PC-9 (cell line): ENCODE results near the gene CS.

Source experiments
- EZH2 ChIP-seq: fragments of 200-600 bp; sonication (generic); IDR thresholded peaks from 2 replicates; pipeline ENCODE4 v1.8.0; 2017; ENCODE audit warnings: antibody characterized with exemption, low read depth
- TF ChIP-seq, protein P1 (sequence below): fragments of 200-600 bp; sonication (generic); conservative IDR thresholded peaks from 2 replicates; pipeline ENCODE4 v1.6.1; 2017; ENCODE audit warnings: mixed run types, antibody characterized with exemption, mild to moderate bottlenecking, moderate library complexity

DNA sequence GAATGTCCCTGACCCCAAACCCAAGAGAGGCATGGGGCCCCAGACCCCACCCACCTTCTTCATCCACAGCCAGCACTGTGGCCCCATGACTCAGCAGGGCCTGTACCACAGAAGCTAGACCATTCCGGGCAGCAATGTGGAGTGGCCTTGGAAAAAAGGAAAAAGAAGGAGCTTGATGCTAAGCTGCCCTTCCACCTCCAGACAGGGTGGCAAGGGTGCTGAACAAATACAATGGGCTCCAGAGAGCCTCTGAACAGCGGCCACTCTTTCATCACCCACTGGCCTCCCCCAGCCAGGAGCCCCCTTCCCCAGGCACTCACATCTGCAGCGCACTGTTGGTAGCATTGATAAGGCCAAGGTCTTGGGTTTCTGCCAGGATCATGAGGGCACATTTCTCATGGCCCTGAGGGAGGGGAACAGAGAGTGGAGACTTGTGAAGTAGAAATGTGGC lies 56.4 kb downstream of the CS start:
- TF ChIP-seq, protein P1, sequence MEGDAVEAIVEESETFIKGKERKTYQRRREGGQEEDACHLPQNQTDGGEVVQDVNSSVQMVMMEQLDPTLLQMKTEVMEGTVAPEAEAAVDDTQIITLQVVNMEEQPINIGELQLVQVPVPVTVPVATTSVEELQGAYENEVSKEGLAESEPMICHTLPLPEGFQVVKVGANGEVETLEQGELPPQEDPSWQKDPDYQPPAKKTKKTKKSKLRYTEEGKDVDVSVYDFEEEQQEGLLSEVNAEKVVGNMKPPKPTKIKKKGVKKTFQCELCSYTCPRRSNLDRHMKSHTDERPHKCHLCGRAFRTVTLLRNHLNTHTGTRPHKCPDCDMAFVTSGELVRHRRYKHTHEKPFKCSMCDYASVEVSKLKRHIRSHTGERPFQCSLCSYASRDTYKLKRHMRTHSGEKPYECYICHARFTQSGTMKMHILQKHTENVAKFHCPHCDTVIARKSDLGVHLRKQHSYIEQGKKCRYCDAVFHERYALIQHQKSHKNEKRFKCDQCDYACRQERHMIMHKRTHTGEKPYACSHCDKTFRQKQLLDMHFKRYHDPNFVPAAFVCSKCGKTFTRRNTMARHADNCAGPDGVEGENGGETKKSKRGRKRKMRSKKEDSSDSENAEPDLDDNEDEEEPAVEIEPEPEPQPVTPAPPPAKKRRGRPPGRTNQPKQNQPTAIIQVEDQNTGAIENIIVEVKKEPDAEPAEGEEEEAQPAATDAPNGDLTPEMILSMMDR, result no peak
- no peak for TF ChIP-seq EZH2
